GM12878 (cell line): ENCODE measurements around the gene LKAAEAR1.

ENCODE experiments used
- RAD21 ChIP-seq: IDR thresholded peaks from 2 replicates; pipeline ENCODE4 v1.6.1; 2011; ENCODE audit warnings: mild to moderate bottlenecking, low read depth, low read length, moderate library complexity; ENCODE audit not compliant: insufficient read depth
- SMARCA5 ChIP-seq: fragments of 450-650 bp; IDR thresholded peaks from 2 replicates; pipeline ENCODE4 v1.6.1; 2017; ENCODE audit warnings: mild to moderate bottlenecking
- SMC3 ChIP-seq: IDR thresholded peaks from 2 replicates; pipeline ENCODE4 v1.6.1; 2011; ENCODE audit warnings: low read length, improper control_type of control experiment, borderline replicate concordance
- TAF1 ChIP-seq: IDR thresholded peaks from 2 replicates; pipeline ENCODE4 v1.6.1; 2011; ENCODE audit warnings: mild to moderate bottlenecking, low read depth, low read length, borderline replicate concordance
- TCF7 ChIP-seq: IDR thresholded peaks from 2 replicates; pipeline ENCODE4 v1.6.1; 2014; ENCODE audit warnings: antibody characterized with exemption, borderline replicate concordance
- TF ChIP-seq, protein P1 (sequence below): fragments of 450-650 bp; formaldehyde crosslinking; IDR thresholded peaks from 2 replicates; pipeline ENCODE4 v1.4.0; 2020; ENCODE audit warnings: mild to moderate bottlenecking, moderate library complexity

DNA sequence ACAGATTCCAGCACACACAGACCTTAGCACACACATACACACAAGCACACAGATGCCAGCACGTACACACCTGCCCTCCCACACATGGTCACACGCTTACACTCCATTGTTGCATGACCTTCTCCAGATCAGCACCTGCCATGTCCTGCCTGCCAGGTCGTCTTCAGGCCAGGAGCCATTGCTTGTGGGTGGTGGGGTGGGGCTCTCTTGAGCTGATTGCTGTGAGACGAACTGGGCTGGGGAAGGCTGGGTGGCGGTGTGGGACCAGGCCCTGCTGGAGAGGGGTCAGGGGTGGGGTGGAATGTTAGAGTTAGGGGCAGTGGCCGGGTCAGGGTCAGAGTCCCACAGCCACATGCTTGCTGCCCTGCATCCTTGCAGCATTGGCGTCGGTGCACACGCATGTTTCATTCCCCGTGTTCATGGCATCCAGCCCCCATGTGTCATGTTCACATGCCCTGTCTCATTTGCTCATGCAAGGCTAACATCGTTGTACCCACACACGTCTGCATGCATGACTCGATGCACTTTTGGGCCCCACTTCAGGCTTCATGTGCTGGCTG, 29.7 kb upstream of the LKAAEAR1 start:
- TF ChIP-seq SMC3 = no peak
- TF ChIP-seq TAF1 = no peak
- no peak for TF ChIP-seq SMARCA5
- no peak for TF ChIP-seq TCF7
- TF ChIP-seq, protein P1, sequence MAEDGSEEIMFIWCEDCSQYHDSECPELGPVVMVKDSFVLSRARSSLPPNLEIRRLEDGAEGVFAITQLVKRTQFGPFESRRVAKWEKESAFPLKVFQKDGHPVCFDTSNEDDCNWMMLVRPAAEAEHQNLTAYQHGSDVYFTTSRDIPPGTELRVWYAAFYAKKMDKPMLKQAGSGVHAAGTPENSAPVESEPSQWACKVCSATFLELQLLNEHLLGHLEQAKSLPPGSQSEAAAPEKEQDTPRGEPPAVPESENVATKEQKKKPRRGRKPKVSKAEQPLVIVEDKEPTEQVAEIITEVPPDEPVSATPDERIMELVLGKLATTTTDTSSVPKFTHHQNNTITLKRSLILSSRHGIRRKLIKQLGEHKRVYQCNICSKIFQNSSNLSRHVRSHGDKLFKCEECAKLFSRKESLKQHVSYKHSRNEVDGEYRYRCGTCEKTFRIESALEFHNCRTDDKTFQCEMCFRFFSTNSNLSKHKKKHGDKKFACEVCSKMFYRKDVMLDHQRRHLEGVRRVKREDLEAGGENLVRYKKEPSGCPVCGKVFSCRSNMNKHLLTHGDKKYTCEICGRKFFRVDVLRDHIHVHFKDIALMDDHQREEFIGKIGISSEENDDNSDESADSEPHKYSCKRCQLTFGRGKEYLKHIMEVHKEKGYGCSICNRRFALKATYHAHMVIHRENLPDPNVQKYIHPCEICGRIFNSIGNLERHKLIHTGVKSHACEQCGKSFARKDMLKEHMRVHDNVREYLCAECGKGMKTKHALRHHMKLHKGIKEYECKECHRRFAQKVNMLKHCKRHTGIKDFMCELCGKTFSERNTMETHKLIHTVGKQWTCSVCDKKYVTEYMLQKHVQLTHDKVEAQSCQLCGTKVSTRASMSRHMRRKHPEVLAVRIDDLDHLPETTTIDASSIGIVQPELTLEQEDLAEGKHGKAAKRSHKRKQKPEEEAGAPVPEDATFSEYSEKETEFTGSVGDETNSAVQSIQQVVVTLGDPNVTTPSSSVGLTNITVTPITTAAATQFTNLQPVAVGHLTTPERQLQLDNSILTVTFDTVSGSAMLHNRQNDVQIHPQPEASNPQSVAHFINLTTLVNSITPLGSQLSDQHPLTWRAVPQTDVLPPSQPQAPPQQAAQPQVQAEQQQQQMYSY = no peak
- TF ChIP-seq RAD21 = no peak
